ENCODE results near the gene NDUFB8.
"Not testable (repeated sequence)": the region's sequence is repeated elsewhere in the genome, so short reads cannot be mapped to it uniquely, and the experiment has no call there.

Gene NDUFB8

DNA sequence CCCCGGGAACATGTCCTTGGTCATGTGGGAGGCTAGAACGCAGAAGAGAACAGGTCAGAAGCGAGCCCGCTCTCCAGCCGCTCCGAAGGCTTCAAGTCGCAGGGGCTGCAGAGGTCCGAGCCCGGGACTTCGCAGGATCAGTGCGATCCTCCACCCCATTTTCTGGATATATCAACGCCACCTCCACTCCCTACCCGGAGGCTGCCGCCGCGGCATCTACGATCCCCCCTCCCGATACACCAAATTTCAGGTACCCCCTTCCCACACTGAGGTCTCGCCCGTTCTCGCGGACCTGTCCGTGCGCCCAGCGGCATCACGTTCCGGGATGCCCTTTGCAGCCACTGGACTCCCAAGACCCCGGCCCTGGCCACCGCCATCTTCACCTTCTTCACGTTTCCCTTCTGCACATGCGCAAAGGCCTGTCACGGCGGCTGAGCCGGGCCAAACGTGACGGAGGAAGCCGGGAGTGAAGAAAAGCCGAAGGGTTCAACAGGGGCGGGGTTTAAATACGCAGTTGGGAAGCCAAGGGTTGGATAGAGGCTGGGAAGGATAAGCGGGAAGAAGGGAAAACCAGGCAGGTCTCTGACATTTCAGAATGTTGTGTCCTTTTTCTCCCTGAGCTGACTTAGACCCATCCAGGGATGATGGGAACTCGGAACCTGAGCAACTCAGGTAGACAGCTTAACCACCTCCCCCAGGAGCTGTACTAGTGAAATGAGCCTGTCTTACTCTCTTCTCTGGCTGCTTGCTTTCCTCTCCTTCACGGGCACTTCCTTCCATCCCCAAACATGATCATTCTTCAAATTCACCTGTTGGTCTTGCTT, at the start of gene NDUFB8:
Gene NDUFB8, minus strand, starts transcription at position 397 of the 824 bp plus-strand sequence. Its CDS starts 20 bp downstream, at position 377.
- DNase-seq, result peak; percentile 67 to 83

DNA sequence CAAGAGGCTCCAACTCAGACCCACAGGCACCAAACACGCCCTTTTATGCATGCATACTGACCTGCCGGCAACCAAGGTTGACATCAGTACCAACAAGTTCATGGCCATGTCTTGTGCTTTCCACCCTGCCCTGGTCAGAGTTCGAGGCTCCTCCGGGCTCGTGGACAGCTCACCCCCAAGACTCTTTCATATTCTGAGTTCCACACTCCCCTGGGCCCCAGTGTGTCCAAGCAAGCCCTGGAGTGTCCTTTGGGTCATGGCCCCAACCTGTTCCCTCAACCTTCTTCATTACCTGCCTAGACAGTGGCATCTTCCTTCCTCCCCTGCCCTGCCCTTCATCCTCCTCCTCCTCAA, 46.6 kb upstream of the NDUFB8 start:
- no peak for DNase-seq

DNA sequence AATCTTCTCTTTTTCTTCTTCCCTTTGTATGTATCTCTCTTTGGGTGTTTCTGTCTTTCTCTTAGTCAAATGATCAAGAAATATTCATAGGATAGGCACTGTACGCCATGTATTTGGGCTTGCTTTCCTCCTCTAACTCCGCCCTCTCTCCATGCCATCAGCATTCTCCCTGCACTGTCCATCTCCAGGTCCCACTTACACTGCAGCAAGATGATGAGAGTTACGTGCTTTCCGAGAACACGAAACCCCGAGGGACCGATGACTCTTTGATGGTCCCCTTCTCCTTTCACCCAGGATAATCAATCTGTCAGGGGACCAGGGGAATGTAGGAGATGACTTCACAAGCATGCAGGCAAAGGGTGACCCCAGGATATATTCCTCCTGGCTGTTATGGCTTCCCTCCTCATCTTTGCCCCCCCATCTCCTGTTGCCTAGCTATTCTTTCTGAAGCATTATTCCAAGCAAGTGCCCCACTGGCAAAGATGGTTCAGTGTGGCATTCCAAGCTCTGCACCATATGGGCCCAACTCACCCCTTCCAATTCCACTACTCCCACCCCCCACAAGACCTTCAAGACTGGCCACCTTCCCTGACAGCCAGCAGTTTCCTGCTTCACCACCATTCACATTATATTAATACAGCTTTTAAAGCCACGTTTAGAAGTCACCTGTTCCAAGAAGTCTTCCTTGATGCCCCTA, 46.1 kb upstream of the NDUFB8 start:
- DNase-seq, result no peak

DNA sequence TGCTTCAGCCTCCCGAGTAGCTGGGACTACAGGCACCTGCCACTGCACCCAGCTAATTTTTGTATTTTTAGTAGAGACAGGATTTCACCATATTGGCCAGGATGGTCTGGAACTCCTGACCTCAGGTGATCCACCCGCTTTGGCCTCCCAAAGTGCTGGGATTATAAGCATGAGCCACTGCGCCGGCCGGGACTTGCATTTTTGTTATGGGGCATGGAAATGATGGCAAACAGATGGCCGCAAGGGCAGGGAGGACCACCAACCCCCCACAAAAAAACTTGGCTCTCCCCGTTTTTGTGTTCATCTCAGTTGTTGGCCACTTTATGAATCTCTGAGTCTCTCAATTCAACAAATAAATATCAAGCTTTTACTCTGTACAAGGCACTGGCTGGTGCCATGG, 45.5 kb upstream of the NDUFB8 start:
- not testable (repeated sequence) for DNase-seq

DNA sequence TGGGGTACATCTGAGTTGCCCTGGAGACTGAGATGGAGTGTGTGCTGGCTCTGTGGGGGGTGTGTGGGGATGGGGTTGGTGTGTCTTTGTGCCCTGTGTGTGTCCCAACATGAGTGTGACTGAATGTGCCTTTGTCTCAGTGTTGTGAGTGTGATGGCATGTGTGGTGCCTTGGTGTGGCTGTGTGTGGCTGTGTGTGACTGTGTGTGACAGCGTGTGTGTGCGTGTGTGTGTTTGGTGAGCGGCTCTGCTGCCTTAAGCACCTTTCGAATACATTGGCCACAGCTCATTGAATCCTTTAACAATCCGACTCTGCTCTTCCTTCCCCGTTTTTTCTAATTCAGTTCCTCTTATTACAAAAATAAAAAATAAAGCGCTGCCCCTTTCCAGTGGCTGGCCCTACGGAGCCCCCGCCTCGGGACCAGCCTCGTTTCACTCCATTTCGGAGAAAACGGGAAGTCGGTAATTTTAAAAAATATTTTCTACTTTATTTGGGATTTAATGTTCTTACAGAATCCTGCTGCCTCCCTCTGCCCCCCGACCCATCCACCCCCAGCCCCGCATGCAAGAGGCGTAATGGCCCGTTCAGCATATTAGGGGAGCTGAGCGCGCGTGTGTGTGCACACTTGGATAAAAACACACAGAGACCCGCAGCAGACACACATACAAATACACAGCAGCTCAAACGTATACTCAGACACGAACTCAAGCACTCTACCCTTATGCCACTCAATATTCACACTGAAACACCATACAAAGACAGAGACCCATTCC, 41.6 kb upstream of the NDUFB8 start:
- DNase-seq, result no peak

DNA sequence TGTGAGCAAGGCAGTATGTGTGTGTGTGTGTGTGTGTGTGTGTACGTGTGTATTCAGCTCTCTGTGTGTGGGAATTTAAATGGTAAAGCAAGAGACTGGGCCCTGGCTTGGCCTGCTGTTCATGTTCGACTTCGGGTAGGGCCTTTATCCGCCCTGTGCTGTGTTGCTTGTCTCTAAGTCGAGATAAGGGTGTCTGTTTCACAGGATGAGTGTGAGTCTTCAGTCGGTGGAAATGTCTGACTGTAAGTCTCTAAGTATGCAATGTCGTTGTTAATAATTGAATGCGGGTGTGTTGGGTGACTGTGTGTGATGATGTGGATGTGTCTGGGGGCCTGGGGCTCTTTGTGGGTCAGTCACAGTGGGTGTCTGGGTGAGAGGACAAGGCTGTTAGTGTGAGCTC, 40.8 kb upstream of the NDUFB8 start:
- no peak for DNase-seq

DNA sequence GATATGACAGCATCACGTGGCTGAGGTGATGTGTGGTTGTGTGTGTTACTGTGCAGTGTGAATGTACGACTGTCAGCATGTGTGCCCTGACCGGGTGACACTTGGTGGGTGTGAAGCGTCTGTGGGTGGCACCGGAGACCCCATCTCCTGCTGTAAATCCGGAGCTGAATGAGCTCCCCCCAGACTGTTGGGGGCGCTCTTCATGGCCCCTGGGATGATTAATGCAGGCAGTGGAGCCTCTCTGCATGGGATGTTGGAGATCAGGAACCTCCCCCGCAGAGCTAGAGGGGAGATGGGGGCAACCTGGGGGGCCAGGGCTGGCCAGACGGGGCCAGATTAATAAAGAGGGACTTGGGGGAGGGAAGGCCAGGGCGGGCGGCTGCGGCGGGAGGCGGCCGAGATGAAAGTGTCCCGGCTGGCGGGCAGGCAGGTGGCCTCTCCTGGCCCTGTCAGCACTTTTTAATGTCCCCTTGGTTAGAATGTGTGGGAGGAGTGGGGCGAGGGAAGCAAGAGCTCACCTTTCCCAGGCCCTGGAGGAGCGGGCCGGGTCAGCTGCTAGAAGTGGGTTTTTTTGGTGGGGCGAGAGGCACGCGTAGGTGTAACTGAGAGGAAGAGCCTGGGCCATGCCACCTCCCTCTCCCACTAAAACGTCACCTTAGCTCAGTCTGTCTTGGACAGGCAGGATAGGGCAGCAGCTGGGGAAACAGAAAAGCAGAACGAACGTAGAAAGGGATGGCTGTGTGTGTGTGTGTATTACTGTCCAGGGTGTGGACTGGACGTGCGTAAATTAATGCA, 40.2 kb upstream of the NDUFB8 start:
- DNase-seq, result peak in 1 of 2 experiments; percentile 0

DNA sequence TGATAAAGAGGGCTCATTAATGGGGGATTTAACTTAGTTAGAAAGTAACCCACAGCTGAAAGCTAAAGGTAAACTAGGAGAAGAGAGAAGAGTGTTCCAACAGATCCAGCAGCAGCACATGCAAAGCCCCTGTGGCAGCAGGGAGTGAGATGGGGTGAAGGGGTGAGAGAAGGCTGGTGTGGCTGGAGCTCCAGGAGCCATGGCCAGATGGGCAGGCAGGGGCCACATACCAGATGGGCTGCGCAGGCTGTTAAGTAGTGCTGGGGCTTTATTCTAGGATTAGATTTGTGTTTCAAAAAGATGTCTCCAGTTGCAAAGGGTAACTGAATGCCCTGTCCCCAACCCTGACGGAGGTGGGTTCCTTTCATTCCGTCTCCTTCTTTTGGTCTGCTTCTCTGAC, 39.2 kb upstream of the NDUFB8 start:
- DNase-seq, result no peak

DNA sequence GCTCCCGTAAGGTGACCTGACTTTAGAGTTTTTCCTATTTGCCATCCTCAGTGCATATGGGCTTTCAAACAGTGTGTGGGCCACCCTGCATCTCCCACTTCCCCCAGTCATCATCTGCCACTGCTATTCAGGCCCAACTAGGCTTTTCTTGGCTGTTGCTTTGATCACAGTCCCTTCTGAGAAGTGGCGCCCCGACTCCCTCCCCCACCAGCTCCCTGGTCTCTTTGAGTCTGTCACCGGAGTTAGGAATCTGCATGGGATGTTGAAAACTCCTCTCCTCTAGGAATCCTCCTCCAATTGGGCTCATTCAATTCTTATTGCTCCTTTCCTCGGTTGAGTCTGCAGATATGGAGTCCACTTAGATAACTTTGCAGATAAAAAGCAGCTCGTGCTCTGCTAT, 38.2 kb upstream of the NDUFB8 start:
- no peak for DNase-seq

DNA sequence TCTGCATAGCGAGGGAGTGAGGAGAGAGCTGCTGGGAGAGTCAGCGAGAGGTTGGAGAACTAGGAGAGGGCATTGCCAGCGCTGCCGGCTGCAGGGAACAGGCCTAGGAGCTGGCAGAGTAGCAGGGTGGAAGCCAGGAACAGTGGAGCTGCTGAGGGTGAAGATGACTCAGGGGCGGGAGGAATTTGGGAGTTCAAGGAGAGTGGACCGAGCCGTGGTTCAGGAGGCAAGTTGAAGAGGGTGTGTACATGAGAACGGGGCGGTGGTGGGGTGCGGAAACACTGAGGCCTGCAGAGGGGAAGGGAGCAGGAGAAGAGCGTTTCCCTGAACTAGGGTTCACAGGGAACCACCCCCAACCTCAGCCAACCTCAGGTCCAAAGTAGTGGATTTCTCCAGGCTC, 37.6 kb upstream of the NDUFB8 start:
- no peak for DNase-seq

DNA sequence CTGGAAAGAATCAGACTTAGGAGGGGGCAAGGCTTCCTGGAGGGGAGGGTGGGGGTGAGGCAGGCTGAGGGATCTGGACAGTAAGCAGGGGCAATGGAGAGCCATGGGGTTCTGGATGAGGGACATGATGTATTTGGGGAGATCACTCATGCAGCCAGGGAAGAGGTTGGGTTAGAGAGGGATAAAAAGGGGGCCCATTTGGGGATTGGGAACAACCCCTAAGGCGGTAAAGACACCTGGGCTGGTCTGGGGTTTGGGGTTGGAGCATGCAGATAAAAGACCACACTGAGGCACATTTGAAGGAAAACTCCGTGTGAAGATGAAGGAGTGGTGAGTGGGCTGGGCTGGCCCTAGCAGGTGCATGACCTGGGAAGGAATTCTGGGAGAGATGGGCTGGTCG, 36.9 kb upstream of the NDUFB8 start:
- DNase-seq, result no peak

DNA sequence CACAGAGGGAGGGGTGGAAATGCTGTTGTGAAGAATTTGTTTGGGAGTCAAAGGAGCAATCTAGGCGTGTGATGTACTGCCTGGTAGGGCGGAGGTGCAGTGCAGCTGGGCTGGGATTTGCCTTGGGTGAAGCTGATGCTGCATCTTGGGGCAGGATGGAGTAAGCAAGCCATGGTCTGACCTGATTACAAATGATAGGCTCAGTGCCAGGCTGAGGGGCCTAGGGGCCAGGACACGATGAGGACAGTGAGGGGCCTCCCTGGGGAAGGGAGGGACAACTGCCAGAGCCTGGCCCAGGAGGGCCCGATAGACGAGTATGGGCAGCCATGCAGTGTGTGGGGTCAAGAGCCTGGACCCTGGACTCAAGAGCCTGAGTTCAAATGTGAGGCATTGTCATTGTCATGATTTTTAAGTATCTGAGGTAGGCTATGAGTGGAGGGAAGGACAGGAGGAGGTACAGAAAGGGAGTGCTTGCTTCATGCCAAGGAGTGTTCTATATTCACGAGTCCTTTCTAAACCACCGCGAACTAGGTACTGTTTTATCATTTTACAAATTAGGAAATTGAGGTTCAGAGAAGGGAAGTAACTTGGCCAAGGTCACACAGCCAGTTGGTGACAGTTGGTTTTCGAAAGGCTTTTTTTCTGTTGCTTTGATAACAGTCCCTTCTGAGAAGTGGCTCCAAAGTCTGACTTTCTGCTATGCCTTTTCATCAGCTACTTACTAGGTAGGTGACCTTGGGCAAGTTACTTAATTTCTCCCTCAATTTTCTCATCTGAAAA, 35.7 kb upstream of the NDUFB8 start:
- DNase-seq, result no peak

DNA sequence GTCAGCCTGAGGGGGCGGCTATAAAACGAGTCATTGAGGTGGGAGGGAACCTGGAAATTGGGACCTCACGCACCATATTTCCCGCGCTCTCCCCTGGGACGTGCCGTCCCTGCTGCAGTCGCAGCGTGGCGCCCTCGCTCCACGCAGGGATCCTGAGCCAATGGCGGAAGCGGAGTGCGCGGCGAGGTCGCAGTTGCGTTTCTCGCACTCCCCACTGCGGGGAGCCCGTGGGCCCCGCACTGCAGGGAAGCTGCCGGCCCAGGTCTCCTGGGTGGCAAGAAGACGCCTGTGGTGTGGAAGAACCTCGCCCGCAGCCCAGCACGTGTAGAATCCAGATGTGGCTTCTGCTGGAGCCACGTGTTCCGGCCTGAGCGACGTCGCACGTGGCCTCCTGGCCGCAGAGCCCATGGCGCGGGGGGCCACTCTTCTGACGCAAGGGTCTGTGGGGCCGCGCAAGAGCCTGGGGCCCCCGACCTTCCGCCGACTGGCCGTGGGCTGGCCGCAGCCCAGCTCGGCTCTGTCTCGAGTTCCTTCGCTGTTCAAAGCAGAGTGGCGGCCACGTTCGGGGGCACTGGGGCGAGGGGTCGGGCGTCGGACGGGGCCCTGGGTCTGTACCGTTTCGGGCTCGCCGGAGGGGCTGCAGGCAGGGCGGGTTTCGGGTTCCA, 32.5 kb upstream of the NDUFB8 start:
- no peak for DNase-seq

DNA sequence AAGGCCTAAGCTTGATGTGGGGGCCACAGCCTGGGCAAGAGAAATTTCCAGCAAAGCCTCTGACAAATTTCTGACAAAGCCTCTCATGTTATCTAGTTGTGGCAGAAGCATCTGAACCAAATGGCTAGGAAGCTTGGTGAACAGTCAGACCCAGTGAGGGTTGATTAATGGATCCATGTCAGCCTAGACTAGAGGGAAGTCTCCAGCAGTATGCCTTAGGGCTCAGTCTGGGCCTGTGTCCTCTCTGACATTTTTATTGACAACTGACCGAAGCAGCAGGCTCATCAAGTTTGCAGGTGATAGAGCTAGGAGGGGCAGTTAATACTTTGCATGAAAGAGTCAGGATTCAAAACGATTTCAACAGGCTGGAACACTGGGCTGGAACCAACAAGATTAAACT, 31.3 kb upstream of the NDUFB8 start:
- no peak for DNase-seq

DNA sequence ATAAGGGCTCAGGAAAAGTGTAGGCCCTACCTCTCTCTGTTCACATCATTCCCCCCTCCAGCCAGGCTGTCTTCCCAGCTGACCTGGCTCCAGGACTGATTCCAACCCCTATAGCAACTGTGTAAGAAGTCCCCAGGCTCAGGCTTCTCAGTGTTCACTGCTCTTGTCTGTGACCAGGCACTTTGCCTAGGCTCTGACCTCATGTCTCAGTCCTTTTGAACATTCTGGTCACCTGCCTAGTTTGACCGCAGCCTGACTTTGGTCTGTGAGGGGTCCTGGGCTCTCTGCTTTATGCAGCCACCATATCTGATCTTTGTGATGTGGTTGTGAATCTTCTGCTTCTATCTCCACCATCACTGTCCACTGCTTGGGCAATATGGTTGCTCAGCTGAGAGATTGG, 30.6 kb upstream of the NDUFB8 start:
- DNase-seq, result no peak

DNA sequence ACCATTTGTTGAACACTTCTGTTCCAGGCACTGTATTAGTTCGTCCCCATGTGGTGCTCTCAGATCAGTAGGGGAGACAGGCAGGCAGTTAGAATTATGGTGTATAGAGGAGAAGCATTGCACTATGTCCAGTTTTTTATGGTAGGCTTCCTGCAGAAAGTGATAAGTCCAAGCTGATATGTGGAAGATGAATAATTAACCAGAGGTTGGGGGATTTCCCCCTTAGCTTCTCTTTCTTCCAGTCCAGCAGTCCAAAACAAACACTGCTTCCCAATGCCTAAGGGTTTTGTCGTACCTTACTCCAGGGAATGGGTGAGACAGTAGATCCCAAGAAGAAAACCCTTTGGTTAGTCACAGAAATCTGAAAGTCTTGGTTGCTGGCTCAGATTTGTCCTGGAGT, 25.2 kb upstream of the NDUFB8 start:
- DNase-seq, result no peak

DNA sequence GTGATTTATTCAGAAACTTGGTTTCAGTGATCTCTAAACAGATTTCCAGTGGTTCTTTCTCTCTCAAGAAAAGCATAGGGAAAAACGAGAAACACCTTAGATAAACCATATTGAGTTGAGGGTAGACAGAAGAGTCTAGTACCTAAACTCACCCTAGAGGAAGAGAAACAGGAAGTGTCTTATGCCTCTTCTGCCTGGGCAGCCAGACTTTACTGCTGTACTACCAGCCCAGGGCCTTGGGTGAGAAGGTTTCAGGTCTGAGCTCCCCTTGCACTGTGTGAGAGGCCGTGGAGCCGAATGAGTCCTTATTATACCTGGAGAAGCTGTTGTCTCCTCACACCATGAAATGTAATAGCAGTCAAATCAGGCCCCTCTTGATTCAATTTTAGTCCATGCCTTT, 24.3 kb upstream of the NDUFB8 start:
- DNase-seq, result no peak

DNA sequence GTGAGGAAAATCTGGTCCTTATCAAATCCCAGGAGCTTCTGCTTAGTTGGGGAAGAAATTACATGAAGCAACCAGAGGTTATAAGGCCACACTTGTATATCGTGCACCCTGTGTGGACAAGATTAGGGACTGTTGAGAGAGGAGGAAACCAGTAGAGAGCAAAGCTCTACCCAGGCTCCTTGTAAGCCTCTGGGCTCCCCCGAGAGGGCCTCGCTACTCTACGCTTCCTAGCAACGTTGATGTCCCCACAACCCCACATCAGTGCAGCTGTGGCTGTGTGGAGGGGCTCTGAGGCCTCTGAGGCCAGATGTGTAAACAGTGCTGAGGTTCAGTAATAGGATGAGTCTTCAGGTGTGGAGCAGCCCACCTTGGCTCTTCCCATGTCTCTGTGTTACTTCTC, 22.1 kb upstream of the NDUFB8 start:
- DNase-seq, result no peak

DNA sequence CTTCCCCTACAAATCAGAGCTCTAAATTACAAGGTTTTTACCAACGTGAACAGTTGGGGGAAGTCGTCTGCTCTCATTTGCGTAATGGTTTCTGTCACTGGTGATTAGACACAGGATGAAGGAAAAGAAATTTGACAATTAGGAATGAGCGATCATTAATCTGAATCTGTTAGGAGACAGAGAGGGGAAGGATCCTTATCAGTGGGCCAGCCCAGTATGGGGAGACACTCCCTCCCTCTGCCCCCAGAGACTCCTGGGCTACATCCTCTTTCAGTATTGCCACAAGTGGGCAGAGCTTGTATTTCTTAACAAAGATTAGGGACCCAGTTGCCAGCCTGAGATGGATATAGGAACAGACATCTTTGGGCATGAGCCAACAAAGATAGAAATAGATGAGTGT, 21.5 kb upstream of the NDUFB8 start:
- DNase-seq, result no peak

DNA sequence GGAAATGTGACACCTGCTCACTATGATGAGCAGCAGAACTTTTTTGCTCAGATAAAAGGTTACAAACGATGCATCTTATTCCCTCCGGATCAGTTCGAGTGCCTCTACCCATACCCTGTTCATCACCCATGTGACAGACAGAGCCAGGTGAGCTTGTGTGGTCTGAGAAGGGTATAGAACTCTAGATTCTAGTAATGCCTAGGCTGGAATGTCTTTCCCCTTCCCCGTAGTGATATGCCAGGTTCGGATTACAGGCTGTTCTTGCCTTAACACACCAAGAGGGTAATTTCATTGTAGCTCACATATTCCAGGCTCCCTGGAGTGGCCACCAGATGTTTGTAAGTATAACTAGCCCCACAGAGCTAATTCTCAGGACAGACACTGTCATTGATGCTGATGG, 15.3 kb upstream of the NDUFB8 start:
- DNase-seq, result no peak

DNA sequence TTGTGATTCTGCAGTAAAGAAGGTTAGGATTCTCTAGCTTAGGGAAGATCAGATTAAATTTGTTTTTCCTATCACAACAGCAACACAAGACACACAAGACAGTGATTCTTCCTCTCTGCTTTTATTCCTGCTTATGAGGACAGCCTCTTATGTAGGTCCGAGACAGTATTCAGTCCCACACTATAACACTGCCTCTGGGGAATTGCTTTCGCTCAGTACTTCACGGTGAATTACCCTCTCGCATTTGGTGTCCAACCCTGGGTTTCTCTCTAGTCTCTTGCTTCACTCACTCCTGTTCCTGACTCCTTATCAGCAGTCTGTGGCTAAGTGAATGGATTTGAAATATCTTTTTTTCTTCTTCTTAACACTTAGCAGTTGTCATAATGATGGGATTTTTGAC, 7.8 kb upstream of the NDUFB8 start:
- DNase-seq, result no peak
